CD1c-positive myeloid dendritic cell (primary cell): ENCODE measurements around the gene MOK.

ENCODE experiments used
- DNase-seq: peaks from one replicate; pipeline ENCODE4 v3.0.0-alpha.2; 2016; ENCODE audit errors: extremely low spot score

MOK gene

GRCh38 chr14:102225386-102225785, 79.6 kb downstream of the MOK start:
- DNase-seq, result no peak

DNA sequence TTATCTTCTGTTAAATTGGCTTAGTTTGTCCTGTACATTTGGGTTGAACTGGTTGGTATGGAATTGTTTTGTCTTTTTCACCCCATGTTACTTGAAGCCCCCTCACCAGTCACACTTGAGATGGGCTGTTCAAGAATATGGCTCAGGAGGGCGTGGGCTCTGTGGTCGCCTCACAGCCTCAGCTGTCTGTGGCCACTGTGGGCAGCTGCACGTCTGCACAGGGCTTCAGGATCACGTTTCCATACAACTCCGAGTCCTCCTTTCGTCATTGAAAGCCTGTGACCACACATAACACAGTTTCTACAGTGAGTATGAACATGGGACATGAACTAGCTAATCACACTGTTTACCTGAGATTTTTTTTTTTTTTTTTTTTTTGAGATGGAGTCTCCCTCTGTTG, 81.3 kb downstream of the MOK start:
- DNase-seq, result no peak

- DNase-seq, result no peak
Observed at GRCh38 chr14:102222751-102223150, 82.2 kb downstream of the MOK start.

- DNase-seq, result no peak
Observed at GRCh38 chr14:102222009-102222575, 82.9 kb downstream of the MOK start.

- no peak for DNase-seq
Observed at GRCh38 chr14:102221026-102221425, 83.9 kb downstream of the MOK start.

DNA sequence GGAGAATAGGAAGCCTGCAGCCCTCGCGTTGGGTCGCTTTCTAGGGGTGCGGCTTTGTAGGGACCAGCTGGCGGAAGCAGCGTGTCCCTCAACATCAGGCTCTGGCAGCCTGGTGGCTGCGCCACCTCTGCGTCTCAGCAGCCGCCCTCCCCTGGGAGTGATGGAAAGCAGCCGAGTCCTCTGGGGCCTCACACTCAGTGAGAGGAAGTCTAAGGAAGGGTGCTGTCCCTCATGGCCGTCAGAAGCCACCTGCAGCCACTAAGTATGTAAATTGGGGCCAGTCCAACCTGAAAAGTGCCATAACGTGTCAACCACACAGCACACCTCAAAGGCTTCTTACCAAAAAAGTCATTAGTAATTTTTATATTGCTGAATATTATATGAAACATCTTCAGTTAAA, 84.9 kb downstream of the MOK start:
- no peak for DNase-seq

DNA sequence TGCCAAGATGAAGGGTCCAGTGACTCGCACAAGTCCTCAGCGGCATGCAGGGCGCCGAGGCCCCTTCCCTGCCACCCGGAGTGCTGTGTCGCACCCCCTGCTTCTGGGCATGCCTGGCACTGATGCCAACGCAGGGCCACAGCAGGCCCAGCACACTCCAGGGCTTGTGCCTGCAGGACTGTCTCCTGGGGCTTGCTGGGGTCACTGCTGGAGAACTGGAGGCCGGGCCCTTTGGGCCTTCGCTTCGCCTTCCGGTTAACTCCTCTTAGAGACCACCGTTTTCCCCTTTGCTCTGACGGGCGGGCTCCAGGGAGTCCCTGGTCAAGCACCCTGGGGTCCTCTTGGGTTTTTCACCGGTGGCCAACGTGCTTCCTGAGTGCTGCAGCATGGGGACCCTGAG, 85.6 kb downstream of the MOK start:
- no peak for DNase-seq

DNA sequence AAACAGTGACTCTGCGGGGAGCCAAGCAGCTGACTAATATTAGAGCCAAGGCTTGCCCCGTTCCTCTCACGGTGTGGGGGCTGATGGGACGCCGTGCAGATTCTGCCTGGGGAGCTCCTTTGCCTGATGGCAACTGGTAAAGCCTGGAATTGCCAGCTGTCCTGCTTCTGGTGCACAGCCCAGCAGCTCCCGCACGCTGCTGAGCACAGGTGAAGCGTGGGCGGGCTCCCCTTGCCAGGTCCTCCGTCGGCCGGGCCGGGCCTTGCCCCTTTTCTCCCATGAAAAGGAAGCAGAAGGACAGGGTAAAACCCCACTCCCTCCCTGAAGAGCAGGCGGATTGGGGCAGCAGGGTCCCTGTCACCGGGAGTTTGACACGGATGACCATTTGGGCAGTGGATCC, 86.3 kb downstream of the MOK start:
- DNase-seq, result no peak

DNA sequence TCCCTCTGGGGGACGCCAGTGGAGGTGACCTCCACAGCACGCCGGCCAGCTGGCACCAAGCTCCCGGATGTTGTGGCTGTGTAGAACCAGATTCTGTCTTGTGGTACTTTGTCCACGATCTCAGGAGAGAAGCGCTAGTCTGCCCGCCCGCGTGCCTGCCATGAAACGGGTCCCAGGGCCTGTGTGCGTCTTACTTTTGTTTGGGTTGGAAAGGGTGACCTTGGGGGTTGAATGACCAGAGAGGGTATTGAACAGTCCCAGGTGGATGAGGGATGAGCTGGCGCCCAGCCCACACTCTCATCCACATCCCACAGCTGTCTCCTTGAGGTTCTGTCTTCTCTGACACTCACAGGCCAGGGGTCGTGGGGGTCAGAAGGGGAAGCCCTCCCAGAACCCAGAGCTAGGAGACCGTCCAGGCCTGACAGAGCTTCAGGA, 87.0 kb downstream of the MOK start:
- no peak for DNase-seq

DNA sequence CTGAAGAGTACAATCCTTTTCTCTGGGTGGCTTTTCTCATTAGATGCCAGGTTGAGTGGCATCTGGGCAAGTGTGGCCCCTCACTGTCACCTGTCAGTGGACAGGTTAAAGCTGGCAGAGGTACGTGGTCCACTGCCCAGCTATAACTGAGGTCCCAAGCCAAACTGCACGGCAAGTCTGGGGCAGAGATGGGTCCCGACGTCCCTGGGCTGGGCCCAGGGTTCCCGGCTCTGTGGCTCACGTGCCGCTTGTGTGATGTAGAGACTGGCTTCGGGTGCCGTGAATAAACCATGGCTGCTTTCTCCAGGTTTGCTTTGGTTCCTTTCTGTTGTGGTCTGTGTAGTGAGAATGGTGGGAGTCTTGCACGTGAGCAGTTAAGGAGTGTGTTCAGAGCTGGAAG, 87.6 kb downstream of the MOK start:
- DNase-seq, result no peak

- peak; percentile 25 for DNase-seq
Observed at GRCh38 chr14:102215576-102216250, 89.3 kb downstream of the MOK start.

DNA sequence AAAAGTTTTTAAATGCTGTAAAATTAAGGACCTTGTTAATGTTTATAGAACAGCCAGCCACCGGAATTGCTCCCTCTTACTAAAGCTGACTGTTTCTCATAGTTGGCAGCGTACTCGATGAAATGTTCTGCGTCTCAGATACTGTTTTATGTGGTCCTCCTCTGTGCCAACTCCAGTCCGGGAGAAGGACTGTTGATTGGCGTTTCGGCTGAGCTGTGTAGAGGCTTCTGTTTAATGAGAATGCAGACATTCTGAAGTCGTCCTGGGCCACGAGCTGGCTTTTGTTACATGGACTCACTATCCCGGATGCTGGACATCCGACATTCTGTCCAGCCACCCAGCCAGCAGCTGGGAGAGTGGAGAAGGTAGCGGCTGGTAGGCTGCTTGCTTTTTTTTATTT, 89.9 kb downstream of the MOK start:
- DNase-seq, result no peak

DNA sequence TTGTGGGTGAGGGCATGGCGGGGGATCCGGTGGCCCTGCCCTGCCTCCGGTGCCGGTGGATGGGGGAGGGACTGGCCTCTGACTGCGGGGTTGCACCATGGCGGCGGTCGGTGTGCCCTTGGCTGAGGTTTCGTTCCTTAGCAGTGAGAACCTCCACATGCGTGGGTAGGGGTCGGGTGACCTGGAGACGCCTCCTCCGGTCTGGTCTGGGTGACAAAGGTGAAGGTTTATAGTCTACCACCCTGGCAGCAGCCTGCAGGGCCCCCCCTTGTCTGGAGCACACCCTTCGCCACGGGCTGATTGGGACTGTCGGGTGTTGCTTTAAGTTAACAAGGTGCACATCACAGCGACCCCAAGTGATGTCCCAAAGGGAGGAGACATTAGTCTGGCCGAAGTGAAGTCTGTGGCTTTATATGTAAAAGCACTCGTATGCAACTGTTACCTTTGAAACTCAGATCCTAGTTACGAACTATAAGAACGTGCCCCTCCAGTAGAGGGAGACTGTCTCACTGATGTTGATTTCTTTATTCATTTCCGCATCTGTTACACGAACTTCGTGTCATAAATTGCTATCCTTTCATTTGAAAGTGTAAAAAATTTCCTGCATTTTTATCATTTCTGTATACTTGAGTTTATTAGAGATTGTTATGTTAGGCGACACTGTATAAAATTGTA, 90.8 kb downstream of the MOK start:
- DNase-seq, result no peak

GRCh38 chr14:102213470-102213869, 91.5 kb downstream of the MOK start:
- no peak for DNase-seq

GRCh38 chr14:102212845-102213244, 92.1 kb downstream of the MOK start:
- DNase-seq, result no peak

- DNase-seq, result no peak
Observed at GRCh38 chr14:102212356-102212755, 92.6 kb downstream of the MOK start.

DNA sequence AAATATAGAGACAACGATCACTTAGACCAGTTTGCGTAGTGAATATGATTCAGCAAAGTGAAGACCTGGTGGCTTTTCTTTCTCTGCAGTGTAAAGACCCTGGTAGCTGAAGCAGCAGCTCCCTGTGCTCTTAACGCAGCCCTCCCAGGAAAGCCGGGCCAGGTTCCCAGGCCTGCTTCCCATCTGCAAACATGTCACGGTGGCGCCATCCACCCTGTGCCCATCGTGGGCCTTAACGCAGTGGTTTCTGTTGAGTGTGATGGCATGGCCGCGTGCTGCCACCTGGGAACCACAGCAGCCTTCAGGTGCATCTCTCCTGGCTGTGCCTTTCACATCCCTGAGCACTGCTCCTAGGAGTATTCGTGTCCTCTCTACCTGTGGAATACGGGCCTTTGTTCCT, 93.7 kb downstream of the MOK start:
- no peak for DNase-seq

GRCh38 chr14:102210421-102211042, 94.4 kb downstream of the MOK start:
- peak; percentile 10 for DNase-seq

- no peak for DNase-seq
Observed at GRCh38 chr14:102209224-102209966, 95.6 kb downstream of the MOK start.

DNA sequence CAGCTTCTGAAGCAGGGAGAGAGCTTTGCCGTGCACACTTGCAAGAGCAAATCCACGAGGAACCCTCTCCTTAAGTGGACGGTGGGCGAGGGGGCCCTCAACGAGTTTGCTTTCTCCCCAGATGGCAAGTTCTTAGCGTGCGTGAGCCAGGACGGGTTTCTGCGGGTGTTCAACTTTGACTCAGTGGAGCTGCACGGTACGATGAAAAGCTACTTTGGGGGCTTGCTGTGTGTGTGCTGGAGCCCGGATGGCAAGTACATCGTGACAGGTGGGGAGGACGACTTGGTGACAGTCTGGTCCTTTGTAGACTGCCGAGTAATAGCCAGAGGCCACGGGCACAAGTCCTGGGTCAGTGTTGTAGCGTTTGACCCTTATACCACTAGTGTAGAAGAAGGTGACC, 96.2 kb downstream of the MOK start:
- DNase-seq, result no peak

GRCh38 chr14:102207831-102208365, 97.1 kb downstream of the MOK start:
- no peak for DNase-seq

DNA sequence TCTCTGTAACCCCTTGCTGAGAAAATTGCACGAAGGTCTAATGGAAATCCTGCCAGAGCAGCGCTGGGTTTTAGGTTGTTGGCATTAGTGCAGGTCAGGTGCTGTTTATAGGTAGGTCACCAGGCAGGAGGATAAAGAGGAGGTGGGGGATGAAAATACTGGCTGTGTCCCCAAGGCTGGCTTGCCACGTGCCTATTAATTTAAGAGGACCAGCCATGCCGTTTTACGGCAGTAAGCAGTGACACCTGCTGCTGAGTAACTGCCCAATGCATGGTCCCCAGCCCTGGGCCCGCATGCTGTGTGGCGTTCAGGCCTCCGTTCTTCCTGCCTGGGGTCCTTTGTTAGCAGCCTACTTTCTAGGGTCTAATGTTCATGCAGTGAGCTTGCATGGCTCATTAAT, 98.0 kb downstream of the MOK start:
- DNase-seq, result no peak
